HFF-Myc (cell line): ENCODE measurements around the gene SH3PXD2B.

Experiments
- DNase-seq: peaks from one replicate; pipeline ENCODE4 v3.0.0-alpha.2; 2011; ENCODE audit warnings: low read depth; ENCODE audit errors: extremely low read depth
- H3K4me3 ChIP-seq: replicated peaks from 2 replicates; pipeline ENCODE4 v1.5.1; 2011; ENCODE audit warnings: low read depth, mild to moderate bottlenecking, control low read depth, low read length
- TF ChIP-seq, protein P1 (sequence below): IDR thresholded peaks from 2 replicates; pipeline ENCODE4 v1.5.1; 2012; ENCODE audit warnings: mild to moderate bottlenecking, low read depth, low read length, control low read depth; ENCODE audit errors: missing control alignments

SH3PXD2B gene

DNA sequence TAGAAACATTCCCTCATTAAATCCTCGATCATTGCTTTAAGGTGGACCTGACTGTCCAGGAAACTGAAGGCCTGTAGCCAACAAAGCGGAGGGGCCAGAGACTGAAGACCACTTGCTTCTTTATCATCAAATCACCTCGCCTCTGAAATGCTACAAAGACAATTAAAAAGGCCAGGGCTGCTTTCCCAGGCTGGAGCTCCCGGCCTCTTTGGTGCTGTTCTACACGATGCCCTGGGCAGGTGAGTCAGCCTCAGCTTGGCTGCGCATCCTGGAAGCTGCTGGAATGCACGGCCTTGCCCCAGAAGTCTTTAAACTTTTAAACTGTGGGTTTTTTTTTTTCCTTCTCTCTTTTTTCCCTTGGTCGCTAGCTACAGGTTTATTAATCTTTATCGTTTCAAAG lies 46.5 kb downstream of the SH3PXD2B start:
- DNase-seq = no peak
- H3K4me3 ChIP-seq = no peak overlapping the region
- TF ChIP-seq, protein P1, sequence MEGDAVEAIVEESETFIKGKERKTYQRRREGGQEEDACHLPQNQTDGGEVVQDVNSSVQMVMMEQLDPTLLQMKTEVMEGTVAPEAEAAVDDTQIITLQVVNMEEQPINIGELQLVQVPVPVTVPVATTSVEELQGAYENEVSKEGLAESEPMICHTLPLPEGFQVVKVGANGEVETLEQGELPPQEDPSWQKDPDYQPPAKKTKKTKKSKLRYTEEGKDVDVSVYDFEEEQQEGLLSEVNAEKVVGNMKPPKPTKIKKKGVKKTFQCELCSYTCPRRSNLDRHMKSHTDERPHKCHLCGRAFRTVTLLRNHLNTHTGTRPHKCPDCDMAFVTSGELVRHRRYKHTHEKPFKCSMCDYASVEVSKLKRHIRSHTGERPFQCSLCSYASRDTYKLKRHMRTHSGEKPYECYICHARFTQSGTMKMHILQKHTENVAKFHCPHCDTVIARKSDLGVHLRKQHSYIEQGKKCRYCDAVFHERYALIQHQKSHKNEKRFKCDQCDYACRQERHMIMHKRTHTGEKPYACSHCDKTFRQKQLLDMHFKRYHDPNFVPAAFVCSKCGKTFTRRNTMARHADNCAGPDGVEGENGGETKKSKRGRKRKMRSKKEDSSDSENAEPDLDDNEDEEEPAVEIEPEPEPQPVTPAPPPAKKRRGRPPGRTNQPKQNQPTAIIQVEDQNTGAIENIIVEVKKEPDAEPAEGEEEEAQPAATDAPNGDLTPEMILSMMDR = no peak

DNA sequence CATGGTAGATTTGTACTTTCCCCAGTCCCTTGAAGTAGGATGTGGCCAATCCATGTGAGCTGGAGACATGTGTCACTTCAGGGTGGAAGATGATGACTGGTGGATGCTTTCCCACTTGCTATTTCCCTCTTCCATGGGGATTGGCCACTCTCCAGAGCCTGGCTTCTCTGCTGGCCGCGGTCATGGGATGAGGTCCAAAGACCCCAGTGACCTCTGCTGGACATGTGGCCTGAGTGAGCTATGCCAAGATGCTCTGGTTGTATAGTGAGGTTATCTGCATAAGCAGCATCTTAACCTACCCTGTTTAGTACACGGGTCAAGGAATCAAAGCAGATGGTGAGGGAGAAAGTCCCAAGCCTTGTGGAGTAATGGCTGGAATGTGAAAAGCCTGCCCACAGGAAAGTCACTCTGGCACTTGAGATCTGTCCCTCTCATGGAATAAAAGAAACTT lies 47.1 kb downstream of the SH3PXD2B start:
- no peak for DNase-seq
- TF ChIP-seq, protein P1 = no peak
- no peak overlapping the region for H3K4me3 ChIP-seq

DNA sequence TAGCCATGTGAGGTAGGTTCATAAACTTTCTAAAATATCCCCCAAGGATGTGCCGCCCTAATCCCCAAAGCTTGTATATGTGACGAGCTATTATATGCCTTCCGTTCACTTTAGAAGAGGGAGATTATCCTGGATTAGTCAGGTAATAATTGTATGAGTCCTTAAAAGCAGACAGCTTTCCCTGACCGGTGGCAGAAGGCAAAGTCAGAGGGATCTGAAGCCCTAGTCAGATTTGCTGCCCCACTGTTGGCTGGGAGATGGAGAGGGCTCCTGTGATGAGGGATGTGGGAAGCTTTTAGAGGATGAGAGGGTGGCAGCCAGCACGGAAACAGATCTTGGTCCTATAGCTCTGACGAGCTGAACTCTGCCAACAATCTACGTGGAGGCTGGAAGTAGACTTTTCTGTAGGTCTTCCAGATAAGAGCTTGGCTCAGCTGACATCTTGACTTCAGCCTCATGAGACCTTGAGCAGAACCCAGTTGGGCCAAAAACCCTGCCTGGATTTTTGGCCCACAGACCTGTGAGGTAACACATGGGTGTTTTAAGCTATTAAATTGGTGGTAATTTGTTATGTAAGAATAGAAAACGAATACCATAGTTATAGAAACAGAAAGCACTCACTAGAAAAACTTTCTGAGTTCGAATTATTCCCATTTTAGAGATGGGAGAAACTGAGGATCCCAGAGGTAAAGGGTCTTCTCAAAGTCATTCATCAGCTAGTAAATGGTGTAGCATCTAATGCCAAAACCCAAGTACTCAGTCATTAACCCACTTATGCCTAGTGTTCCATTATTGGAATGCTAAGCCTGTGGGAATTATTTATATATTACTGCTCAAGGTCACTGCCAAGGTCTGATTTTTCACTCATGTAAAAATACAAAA lies 48.9 kb downstream of the SH3PXD2B start:
- TF ChIP-seq, protein P1 = no peak
- no peak for DNase-seq
- H3K4me3 ChIP-seq = no peak overlapping the region

DNA sequence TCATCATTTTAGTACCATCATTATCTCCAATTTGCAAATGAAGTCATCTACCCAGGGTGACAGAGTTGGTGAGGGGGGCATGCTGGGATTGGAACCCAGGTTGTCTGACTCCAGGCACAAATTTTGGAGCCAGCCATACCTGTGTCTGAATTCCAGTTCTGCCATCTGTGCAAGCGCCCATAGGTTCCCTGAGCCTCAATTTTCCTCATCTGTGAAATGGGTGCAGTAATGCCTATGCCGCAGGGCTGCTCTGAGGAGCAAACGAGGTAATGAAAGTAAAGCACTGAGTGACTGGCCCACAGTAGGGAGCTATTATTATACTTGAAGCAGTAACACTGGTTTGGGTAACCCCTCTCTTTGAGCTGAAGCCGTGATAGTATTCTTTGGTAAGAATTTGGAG lies 49.6 kb downstream of the SH3PXD2B start:
- DNase-seq = no peak
- H3K4me3 ChIP-seq = no peak overlapping the region
- TF ChIP-seq, protein P1 = no peak

DNA sequence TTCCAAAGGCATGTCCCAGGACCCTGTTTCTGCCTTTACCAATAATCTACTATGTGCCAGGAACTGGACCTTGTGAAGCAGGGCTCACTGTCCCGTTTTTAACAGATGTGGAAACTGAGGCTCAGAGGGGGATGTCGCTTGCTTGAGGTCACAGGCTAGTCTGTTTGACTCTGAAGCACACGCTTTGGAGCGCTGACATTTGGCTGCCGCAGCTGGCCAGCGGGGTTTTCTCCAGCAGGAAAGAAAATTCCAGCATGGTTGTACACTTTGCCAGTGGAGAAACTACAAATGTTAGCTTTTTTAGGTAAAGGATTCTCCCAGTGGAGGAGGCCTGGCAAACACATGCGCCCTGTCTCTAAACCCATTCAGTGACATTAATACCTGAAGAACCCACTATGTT lies 50.5 kb downstream of the SH3PXD2B start:
- TF ChIP-seq, protein P1 = no peak
- no peak for DNase-seq
- no peak overlapping the region for H3K4me3 ChIP-seq

DNA sequence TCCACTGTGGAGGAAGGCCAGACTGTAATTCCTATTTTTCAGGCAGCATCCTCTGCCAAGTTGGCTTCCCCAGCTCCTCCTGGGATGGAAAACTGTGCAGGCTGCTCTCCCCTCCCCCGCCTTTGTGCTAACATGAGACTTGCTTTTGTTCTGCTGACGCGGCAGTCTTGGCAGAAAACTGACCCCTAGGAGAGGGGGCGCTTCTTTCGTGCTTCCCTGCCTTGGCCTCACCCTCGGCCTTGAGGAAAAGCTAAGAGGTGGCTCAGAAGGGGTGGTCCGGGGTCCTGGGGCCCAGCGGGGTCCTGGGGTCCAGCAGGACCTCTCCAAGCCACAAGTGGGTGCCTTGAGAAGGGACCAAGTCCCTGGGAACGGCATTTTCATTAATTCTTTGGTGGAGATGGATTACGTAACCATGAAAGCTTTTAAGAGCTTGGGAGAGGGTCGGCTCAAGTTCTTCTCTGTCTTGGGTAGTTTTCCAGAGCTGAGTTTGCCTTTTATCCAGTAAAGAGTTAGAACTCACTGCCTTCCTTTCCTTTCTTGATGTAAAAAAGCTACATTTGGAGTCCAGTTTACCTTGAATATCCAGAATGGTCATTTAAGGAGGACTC lies 51.0 kb downstream of the SH3PXD2B start:
- TF ChIP-seq, protein P1 = no peak
- DNase-seq = no peak
- H3K4me3 ChIP-seq = no peak overlapping the region
